GM10266 (cell line): ENCODE results near the gene LAMTOR5.

Source experiments
- DNase-seq: peaks from one replicate; pipeline ENCODE4 v3.0.0; 2012; ENCODE audit errors: extremely low spot score
- CTCF ChIP-seq: IDR thresholded peaks from 2 replicates; pipeline ENCODE4 v1.5.1; 2012; ENCODE audit warnings: mild to moderate bottlenecking, low read depth; ENCODE audit not compliant: control insufficient read depth, insufficient read depth; ENCODE audit errors: missing control alignments

Gene LAMTOR5

GRCh38 chr1:110436635-110437034, 29.1 kb upstream of the LAMTOR5 start:
- DNase-seq = no peak
- TF ChIP-seq CTCF = no peak

- no peak for TF ChIP-seq CTCF
- DNase-seq = no peak
These were observed 27.5 kb upstream of the LAMTOR5 start for GRCh38 chr1:110434946-110435345.

GRCh38 chr1:110433803-110434202, 26.3 kb upstream of the LAMTOR5 start:
- no peak for TF ChIP-seq CTCF
- no peak for DNase-seq

GRCh38 chr1:110433213-110433612, 25.7 kb upstream of the LAMTOR5 start:
- TF ChIP-seq CTCF = no peak
- DNase-seq = no peak

GRCh38 chr1:110430901-110431300, 23.4 kb upstream of the LAMTOR5 start:
- no peak for TF ChIP-seq CTCF
- DNase-seq = no peak

- TF ChIP-seq CTCF = no peak
- no peak for DNase-seq
These were observed 22.9 kb upstream of the LAMTOR5 start for GRCh38 chr1:110430366-110430765.

- no peak for TF ChIP-seq CTCF
- no peak for DNase-seq
These were observed 21.5 kb upstream of the LAMTOR5 start for GRCh38 chr1:110428946-110429345.
